Measurements from ENCODE around the gene MUL1.
A peak's percentile ranks its signal among the peaks of the same experiment; 100 is the strongest.
"Not testable (repeated sequence)": the region's sequence is repeated elsewhere in the genome, so short reads cannot be mapped to it uniquely, and the experiment has no call there.

MUL1 gene

DNA sequence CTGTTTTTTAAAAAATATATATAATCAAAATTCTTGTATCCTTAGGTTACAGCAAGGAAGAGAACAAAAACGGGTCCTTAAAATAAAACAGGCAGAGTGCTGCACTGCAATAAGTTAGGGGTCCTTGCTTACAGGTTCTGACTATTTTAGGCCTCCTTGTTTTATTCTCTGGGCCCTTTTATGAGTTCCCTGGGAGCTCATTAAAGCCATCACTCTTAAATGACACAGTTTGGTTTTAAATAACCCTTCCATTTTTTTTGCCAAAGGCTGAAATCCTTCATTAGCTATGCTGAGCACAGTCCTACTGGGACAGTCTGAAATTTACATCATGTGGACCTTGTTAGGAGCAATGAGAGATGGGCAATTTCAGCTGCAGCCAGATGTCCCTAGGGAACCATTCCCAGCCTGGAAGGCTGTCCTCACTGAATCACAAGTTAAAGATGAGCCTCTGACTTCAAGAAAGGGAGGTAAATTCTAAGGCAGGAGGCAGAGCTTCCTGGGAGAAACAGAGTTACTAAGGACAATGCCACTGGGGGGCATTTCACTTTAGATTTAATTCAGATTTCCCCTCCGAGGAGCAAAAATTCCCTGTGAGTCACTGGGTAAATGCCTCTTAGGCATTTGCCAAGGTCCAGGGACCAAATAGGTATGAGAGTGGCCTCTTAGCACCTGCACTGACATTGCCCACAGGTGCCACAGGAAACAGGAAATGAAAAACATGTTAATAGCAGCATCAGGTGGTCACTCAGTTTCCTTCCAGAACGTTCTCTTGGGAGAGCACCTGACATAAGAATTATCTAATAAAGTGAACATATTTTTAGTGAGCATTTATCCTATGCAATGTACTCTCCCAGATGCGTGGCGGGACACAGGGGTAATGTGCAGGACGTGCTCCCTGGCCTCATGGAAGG lies 3.8 kb upstream of the MUL1 start:
- DNase-seq (ENCODE audit: low read depth in 3 of 3, low spot score in 1 of 3), result no peak

- DNase-seq (ENCODE audit: low read depth in 3 of 3, low spot score in 1 of 3), result no peak
These were observed 440 bp upstream of the MUL1 start for GRCh38 chr1:20508411-20508771.

GRCh38 chr1:20507248-20507563 lies 745 bp downstream of the MUL1 start:
- no peak for DNase-seq (ENCODE audit: low read depth in 3 of 3, low spot score in 1 of 3)

- no peak for DNase-seq (ENCODE audit: low read depth in 3 of 3, low spot score in 1 of 3)
These were observed 2.5 kb downstream of the MUL1 start for GRCh38 chr1:20505488-20505887.

DNA sequence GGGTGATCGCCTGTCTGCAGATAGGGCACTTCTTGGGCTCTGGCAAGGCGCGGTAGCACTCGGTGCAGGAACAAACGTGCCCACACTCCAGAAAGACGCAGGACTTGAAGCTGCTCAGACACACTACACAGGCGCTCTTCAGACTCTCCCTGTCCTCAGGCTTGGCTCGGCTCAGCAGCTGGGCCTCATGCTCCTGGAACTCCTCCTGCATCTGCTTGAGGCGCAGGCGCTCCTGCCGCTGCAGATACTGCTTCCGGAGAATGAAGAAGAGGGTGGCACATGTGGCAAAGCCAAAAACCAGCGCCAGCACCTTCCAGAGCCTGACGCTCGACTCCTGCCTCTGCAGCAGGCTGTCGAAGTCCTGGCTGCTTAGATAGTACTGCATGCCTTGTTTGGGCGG lies 7.2 kb downstream of the MUL1 start:
- DNase-seq (ENCODE audit: low read depth in 3 of 3, low spot score in 1 of 3), result no peak

DNA sequence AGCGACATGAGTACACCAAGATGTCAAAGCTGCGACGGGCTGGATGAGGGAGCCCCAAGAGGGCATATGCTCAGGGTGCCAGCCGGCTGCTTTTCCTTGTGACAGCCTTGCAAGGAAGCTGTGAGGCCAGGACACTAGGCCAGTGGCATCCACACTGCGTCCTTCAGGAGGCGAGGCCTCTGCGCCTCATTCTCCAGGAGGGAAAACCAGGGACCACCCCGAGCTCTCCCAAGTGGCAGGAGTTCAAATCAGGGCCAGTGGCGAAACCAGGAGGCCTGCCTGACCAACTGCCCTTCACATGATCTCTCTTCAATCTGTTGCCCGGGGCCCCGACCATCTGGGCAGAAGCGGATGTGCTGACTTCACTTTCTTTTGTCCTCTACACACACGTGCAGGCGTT lies 8.2 kb downstream of the MUL1 start:
- DNase-seq (ENCODE audit: low read depth in 3 of 3, low spot score in 1 of 3), result no peak

- DNase-seq (ENCODE audit: low read depth in 3 of 3, low spot score in 1 of 3), result no peak
These were observed 8.8 kb downstream of the MUL1 start for GRCh38 chr1:20499105-20499504.

DNA sequence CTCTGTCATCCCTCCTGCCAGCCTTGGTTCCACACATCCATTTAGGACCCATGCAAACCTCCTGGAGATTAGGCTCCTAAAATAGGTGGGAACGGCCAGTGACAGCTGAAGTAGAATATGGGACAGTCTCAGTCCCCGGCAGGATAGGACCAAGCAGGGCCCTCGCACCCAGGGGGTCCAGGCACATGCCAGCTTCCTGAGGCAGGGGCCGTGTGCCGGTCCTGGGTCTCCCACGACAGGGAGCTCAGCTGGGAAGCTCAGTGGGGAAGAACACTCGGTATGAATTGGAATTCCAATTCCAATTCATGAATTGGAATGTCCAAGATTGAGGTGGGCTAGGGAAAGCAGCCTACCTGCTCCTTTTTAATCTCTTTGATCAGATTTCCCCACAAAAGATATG lies 9.8 kb downstream of the MUL1 start:
- DNase-seq (ENCODE audit: low read depth in 3 of 3, low spot score in 1 of 3), result no peak

DNA sequence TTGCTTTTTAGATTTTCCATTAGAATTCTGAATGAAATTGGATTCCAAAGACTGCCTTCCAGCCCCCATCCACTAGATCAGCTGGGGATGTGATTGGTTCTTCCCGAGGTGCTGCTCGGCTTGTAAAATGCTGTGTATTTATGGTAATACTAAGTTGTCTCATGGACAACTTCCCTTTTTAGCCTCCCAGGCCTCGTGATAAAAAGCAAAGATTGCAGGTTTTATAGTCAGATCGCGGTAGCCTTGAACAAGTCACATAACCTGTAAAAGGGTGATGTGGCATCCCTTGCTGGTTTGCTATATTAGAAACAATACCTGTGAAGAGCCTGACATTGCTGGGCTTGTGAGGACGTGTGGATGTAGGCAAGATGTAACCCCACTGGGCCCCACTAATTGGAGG lies 10.4 kb downstream of the MUL1 start:
- no peak for DNase-seq (ENCODE audit: low read depth in 3 of 3, low spot score in 1 of 3)

DNA sequence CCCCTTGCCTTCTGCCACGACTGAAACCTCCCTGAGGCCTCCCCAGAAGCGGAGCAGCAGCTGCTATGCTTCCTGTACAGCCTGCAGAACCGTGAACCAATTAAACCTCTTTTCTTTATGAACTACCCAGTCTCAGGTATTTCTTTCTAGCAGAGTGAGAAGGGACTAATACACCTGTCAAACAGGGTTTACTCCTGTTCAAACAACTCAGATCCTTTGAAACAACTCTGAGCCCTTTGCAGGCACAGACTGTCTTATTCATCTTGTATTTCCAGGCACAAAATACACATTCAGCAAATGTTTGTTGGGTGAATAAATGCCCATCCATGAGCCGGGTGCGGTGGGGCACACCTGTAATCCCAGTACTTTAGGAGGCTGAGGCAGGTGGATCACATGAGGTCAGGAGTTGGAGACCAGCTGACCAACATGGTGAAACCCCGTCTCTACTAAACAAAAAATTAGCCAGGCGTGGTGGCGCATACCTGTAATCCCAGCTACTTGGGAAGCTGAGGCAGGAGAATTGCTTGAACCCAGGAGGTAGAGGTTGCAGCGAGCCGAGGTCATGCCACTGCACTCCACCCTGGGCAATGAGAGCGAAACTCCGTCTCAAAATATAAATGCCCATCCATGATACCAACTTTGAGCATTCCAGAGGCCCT lies 11.1 kb downstream of the MUL1 start:
- not testable (repeated sequence) for DNase-seq (ENCODE audit: low read depth in 3 of 3, low spot score in 1 of 3)

GRCh38 chr1:20496241-20496661 lies 11.7 kb downstream of the MUL1 start:
- no peak for DNase-seq (ENCODE audit: low read depth in 3 of 3, low spot score in 1 of 3)

DNA sequence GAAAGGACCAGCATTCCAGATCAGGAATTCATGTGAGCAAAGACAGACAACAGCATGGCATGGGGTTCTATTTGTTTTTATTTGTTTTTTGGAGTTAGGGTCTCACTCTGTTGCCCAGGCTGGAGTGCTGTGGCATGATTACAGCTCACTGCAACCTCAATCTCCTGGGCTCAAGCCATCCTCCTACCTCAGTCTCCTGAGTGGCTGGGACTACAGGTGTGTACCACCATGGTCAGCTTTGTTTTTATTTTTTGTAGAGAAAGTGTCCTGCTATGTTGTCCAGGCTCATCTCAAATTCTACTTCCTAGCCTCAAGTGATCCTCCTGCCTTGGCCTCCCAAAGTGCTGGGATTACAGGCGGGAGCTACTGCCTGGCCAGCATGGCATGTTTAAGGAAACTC lies 12.3 kb downstream of the MUL1 start:
- no peak for DNase-seq (ENCODE audit: low read depth in 3 of 3, low spot score in 1 of 3)

GRCh38 chr1:20494609-20495311 lies 13.2 kb downstream of the MUL1 start:
- DNase-seq (ENCODE audit: low read depth in 3 of 3, low spot score in 1 of 3), result no peak

DNA sequence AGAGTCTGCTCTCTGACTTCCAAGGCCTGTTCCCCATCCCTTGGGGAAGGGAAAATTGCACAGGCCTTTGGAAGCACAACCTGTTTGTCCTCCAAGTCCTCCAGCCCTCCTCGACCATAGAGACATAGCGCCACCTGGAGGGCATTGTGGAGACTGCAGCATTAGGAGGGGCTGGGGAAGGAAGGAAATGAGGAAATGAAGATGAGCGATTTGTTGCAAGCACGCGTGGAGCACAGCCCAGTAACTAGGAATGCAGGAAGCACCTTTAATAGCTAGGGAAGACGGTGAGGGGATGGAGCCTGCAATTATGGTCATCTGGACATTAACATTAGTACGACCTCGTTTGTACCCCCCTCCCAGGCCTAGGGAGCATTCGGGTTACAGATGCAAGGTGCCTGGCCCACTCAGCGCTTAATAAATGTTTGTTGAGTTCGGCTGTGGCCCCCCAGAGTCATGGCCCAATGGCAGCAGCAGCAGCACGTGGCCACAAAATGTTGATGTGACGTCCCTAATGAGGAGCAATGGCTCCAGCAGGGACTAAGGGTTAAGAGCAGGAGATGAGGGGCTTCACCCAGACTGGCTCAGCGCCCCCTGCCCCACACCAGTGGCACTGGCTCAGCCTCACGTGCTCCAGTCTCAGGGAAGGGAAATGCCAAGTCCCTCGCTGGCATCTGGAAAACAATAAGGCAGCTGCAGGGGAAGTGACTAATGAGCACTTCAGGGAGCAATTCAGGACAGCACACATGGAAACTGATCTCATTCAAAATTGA lies 13.9 kb downstream of the MUL1 start:
- DNase-seq (ENCODE audit: low read depth in 3 of 3, low spot score in 1 of 3), result peak; percentile 56 to 80 (median 69)

DNA sequence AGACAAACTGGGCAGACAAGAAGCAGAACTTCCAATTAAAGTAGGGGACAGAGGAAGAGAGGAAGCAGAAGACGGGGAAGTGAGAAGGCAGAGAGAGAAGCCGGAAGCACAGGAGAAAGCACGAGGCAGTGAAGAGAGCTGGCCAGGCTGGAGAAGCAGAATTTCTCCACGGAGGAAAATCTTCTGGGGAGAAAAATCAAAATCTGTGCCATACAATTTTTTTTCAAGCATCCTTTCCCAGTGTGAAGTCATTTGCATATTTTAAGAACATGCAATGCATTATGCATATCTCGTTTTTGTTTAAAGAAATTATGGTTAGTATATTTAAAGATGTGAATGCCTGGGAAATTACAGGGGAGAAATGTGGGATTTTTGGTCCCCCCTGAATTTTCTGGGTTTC lies 14.6 kb downstream of the MUL1 start:
- no peak for DNase-seq (ENCODE audit: low read depth in 3 of 3, low spot score in 1 of 3)

DNA sequence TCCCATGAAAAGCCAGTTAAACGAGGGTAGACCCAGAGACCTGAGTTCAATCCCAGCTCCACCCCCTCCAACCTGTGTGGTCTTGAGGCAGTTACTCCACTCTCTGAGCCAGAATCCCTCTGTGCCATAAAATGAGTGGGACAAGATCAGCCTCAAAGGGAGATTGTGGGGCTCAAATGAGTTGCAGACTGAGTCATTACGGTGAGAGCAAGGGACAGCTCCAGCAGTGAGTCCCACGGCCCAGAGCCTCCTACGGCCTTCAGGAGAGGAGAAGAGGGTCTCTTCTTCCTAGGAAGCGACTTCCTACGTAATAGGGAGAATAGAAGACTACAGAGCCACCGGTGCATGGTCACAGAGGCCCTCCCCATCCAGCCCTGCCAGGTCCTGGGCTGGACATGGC lies 15.2 kb downstream of the MUL1 start:
- no peak for DNase-seq (ENCODE audit: low read depth in 3 of 3, low spot score in 1 of 3)

DNA sequence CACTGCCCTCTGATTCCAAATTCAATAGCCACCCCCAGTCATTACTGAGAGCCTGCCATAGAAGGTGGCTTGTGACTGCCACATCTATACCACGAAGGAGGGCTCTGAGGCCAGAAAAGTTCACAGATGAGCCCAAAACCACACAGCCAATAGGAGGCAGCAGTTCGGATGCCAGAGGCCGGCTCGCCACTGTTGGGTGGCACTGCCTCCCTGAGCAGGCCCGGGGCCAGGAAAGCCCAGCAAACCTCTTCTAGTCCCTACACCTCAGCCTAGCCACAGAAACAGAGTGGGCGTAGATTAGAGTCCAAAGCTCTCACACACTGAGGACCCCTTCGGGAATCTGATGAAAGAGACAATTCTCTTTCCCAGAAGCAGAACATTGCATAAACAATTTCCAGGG lies 16.1 kb downstream of the MUL1 start:
- DNase-seq (ENCODE audit: low read depth in 3 of 3, low spot score in 1 of 3), result no peak

DNA sequence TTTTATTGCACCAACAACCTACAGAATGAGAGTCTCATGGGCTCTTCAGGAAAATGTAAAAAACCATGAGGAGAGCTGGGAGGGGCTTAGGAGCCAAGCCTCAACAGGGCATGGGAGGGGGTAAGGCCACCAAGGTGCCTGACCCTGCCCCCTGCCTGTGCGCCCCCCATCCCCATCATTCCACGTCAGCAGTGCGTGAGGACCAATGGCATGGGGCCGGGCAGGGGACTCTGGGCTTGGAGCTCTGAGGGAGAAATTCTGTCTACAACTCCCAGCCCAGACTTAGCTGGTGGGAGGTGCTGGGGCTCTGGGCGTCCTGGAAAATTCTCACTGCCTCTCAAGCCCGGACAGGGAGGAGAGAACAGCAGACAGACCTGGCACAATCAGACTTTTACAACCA lies 16.8 kb downstream of the MUL1 start:
- no peak for DNase-seq (ENCODE audit: low read depth in 3 of 3, low spot score in 1 of 3)

- DNase-seq (ENCODE audit: low read depth in 3 of 3, low spot score in 1 of 3), result no peak
These were observed 20.7 kb downstream of the MUL1 start for GRCh38 chr1:20487236-20487590.

DNA sequence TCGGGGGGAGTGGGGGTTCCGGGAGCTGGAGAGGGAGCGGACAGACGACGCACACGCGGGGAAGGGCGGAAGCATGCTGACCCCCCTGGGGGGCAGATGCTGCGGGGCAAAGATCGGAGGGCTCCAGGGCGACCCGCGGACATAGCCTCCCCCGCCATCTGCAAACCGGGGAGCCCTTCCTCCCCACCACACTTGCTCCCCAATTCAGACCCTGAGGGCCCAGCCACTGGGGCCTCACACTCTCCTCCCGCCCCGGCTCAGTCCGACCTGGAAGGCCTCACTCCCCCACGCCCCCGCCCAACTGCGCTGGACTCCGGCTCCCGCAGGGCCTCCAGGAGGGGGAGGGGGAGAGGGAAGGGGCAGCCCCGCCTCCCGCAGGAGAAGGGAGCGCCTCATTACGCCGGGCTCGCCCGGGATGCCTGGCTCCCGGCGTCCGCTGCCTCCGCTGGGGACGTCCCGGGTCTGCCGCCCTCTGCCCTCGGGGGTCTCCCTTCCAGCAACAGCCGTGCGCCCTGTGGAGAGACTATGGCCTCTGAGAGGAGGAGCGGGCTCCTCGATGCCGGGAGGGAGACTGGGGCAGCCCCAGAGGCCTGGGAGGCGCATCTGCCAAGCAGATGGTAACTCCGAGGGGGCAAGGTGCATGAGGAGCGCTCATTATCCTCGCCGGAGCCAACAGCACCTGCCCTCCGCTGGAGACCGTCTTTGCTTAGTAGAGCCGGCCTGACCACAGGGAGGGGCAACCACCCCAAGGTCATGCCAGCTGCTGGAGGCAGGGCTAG lies 21.3 kb downstream of the MUL1 start:
- no peak for DNase-seq (ENCODE audit: low read depth in 3 of 3, low spot score in 1 of 3)
